K562 (cell line): ENCODE data around the gene FLRT1.

ENCODE experiments used
- ARHGAP35 ChIP-seq: fragments of 450-650 bp; IDR thresholded peaks from 2 replicates; pipeline ENCODE4 v1.6.1; 2018; ENCODE audit not compliant: partially characterized antibody
- CBFB ChIP-seq: sonication (generic); formaldehyde crosslinking; IDR thresholded peaks from 2 replicates; pipeline ENCODE4 v1.4.0; 2020; ENCODE audit warnings: mild to moderate bottlenecking, missing genetic modification reagents
- CBX2 ChIP-seq: fragments of 200-600 bp; sonication (generic); IDR thresholded peaks from one replicate; pipeline ENCODE4 v1.6.1; 2012; ENCODE audit warnings: mild to moderate bottlenecking, low read length, inconsistent platforms; ENCODE audit not compliant: insufficient read depth, poor library complexity, severe bottlenecking
- COPS2 ChIP-seq: fragments of 450-650 bp; conservative IDR thresholded peaks from 2 replicates; pipeline ENCODE4 v1.6.1; 2016; ENCODE audit warnings: mild to moderate bottlenecking, moderate library complexity
- MYC ChIP-seq, 2 experiments: fragments of 250-450 bp in 1 of 2; sonication (Bioruptor Pico) in 1 of 2; IDR thresholded peaks; 2 replicates each; pipeline versions ENCODE4 v1.5.1 to v1.6.1; 2012 to 2021; ENCODE audit warnings: low read depth in 2 of 2, borderline replicate concordance in 1 of 2, improper control_type of control experiment in 1 of 2, low read length in 1 of 2, mild to moderate bottlenecking in 1 of 2, moderate library complexity in 1 of 2
- POLR2A ChIP-seq: fragments of 450-650 bp; conservative IDR thresholded peaks from 2 replicates; pipeline ENCODE4 v1.6.1; 2016
- POLR2AphosphoS5 ChIP-seq: IDR thresholded peaks from 2 replicates; pipeline ENCODE4 v1.6.1; 2011; ENCODE audit warnings: mild to moderate bottlenecking, low read depth, low read length, moderate library complexity; ENCODE audit not compliant: control insufficient read depth, insufficient read depth
- SNRNP70 ChIP-seq: fragments of 200-400 bp; formaldehyde crosslinking; optimal IDR thresholded peaks from 2 replicates; pipeline ENCODE3; 2017; ENCODE audit warnings: low read depth, low read length
- TCF7L2 ChIP-seq: fragments of 150-350 bp; IDR thresholded peaks from 2 replicates; pipeline ENCODE4 v1.6.1; 2016; ENCODE audit warnings: low read depth, mild to moderate bottlenecking, low read length, moderate library complexity
- TF ChIP-seq, protein P1 (sequence below): fragments of 450-650 bp; formaldehyde crosslinking; IDR thresholded peaks from 2 replicates; pipeline ENCODE4 v1.4.0; 2022; ENCODE audit warnings: mild to moderate bottlenecking, moderate library complexity
- TF ChIP-seq, protein P2 (sequence below): fragments of 250-450 bp; sonication (Bioruptor Pico); IDR thresholded peaks from 2 replicates; pipeline ENCODE4 v1.5.0; 2021; ENCODE audit warnings: mild to moderate bottlenecking, borderline replicate concordance
- TF ChIP-seq, protein P3 (sequence below), 2 experiments: fragments of 450-650 bp in 1 of 2; sonication (generic) in 1 of 2; formaldehyde crosslinking in 1 of 2; IDR thresholded peaks in 1 of 2; conservative IDR thresholded peaks in 1 of 2; 2 replicates each; pipeline versions ENCODE4 v1.6.1 to v1.8.1; 2016 to 2023; ENCODE audit warnings: mild to moderate bottlenecking in 2 of 2, moderate library complexity in 2 of 2, inconsistent platforms in 1 of 2, missing genetic modification reagents in 1 of 2
- TF ChIP-seq, protein P4 (sequence below), 3 experiments: IDR thresholded peaks in 2 of 3; conservative IDR thresholded peaks in 1 of 3; 2 replicates each; pipeline ENCODE4 v1.5.1; 2011 to 2012; ENCODE audit warnings: low read length in 3 of 3, mild to moderate bottlenecking in 3 of 3, control low read depth in 2 of 3, improper control_type of control experiment in 1 of 3, inconsistent platforms in 1 of 3, low read depth in 1 of 3, mixed read lengths in 1 of 3, moderate library complexity in 1 of 3; ENCODE audit not compliant: insufficient read depth in 2 of 3
- TF ChIP-seq, protein P5 (sequence below): IDR thresholded peaks from 2 replicates; pipeline ENCODE4 v1.6.1; 2012; ENCODE audit warnings: low read depth, low read length, improper control_type of control experiment, borderline replicate concordance

DNA sequence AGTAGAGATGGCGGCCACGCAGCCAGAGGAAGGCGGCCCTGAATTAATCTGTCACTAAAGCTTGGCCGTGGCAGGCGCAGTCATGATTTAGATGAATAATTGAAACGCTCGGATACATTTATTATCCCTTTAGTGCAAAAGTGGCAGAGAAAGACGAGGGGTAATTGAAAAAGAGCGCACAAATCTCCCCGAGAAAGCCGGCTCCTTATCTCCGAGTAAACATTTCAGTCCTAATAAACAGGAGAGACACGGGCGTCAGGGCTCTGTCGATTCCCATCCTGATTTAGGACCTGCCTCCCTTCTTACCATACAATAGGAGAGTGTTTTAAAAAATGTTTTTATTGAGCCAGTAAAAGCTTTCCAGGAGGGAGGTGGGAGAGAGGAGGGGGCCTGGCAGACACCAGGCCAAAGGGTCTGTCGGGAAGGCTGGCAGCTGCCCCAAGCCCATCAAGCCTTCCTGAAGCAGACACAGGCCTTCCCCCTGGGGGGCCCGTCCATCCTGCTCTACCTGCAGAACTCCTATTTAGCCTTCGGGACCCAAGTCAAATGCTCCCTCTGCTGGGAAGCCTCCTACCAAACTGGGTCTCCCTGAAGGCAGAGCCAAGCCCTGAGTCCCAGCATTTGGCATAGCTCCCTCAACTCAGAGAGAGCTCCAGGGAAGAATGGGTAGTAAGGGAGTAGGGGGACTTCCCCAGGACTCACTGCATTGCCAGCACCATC, 26.7 kb upstream of the FLRT1 start:
- no peak for TF ChIP-seq POLR2AphosphoS5
- TF ChIP-seq, protein P1, sequence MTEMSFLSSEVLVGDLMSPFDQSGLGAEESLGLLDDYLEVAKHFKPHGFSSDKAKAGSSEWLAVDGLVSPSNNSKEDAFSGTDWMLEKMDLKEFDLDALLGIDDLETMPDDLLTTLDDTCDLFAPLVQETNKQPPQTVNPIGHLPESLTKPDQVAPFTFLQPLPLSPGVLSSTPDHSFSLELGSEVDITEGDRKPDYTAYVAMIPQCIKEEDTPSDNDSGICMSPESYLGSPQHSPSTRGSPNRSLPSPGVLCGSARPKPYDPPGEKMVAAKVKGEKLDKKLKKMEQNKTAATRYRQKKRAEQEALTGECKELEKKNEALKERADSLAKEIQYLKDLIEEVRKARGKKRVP (CRISPR knock-in tag): no peak
- no peak for TF ChIP-seq MYC (IDR thresholded peaks at IDR 0.05; ENCODE audit: low read depth, low read length)
- TF ChIP-seq MYC (CRISPR knock-in tag; IDR thresholded peaks at IDR 0.05; ENCODE audit: borderline replicate concordance, low read depth): no peak
- TF ChIP-seq, protein P2, sequence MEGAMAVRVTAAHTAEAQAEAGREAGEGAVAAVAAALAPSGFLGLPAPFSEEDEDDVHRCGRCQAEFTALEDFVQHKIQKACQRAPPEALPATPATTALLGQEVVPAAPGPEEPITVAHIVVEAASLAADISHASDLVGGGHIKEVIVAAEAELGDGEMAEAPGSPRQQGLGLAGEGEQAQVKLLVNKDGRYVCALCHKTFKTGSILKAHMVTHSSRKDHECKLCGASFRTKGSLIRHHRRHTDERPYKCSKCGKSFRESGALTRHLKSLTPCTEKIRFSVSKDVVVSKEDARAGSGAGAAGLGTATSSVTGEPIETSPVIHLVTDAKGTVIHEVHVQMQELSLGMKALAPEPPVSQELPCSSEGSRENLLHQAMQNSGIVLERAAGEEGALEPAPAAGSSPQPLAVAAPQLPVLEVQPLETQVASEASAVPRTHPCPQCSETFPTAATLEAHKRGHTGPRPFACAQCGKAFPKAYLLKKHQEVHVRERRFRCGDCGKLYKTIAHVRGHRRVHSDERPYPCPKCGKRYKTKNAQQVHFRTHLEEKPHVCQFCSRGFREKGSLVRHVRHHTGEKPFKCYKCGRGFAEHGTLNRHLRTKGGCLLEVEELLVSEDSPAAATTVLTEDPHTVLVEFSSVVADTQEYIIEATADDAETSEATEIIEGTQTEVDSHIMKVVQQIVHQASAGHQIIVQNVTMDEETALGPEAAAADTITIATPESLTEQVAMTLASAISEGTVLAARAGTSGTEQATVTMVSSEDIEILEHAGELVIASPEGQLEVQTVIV (CRISPR knock-in tag): no peak
- TF ChIP-seq, protein P3, sequence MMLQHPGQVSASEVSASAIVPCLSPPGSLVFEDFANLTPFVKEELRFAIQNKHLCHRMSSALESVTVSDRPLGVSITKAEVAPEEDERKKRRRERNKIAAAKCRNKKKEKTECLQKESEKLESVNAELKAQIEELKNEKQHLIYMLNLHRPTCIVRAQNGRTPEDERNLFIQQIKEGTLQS (IDR thresholded peaks at IDR 0.05): no peak
- TF ChIP-seq, protein P3 (CRISPR knock-in tag; conservative IDR thresholded peaks at IDR 0.05): no peak
- no peak for TF ChIP-seq ARHGAP35
- TF ChIP-seq COPS2: no peak
- TF ChIP-seq, protein P4, sequence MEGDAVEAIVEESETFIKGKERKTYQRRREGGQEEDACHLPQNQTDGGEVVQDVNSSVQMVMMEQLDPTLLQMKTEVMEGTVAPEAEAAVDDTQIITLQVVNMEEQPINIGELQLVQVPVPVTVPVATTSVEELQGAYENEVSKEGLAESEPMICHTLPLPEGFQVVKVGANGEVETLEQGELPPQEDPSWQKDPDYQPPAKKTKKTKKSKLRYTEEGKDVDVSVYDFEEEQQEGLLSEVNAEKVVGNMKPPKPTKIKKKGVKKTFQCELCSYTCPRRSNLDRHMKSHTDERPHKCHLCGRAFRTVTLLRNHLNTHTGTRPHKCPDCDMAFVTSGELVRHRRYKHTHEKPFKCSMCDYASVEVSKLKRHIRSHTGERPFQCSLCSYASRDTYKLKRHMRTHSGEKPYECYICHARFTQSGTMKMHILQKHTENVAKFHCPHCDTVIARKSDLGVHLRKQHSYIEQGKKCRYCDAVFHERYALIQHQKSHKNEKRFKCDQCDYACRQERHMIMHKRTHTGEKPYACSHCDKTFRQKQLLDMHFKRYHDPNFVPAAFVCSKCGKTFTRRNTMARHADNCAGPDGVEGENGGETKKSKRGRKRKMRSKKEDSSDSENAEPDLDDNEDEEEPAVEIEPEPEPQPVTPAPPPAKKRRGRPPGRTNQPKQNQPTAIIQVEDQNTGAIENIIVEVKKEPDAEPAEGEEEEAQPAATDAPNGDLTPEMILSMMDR (IDR thresholded peaks at IDR 0.05 in 2 of 3, conservative IDR thresholded peaks at IDR 0.05 in 1 of 3; ENCODE audit: insufficient read depth in 2 of 3, low read depth in 1 of 3, low read length in 3 of 3): peak in 2 of 3 experiments; percentile 8 to 10; a peak in 1 of 6 replicates
- TF ChIP-seq SNRNP70: no peak
- TF ChIP-seq POLR2A: no peak
- TF ChIP-seq, protein P5, sequence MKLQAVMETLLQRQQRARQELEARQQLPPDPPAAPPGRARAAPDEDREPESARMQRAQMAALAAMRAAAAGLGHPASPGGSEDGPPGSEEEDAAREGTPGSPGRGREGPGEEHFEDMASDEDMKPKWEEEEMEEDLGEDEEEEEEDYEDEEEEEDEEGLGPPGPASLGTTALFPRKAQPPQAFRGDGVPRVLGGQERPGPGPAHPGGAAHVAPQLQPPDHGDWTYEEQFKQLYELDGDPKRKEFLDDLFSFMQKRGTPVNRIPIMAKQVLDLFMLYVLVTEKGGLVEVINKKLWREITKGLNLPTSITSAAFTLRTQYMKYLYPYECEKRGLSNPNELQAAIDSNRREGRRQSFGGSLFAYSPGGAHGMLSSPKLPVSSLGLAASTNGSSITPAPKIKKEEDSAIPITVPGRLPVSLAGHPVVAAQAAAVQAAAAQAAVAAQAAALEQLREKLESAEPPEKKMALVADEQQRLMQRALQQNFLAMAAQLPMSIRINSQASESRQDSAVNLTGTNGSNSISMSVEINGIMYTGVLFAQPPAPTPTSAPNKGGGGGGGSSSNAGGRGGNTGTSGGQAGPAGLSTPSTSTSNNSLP: no peak
- TF ChIP-seq CBX2: no peak
- no peak for TF ChIP-seq CBFB (CRISPR knock-in tag)
- TF ChIP-seq TCF7L2: no peak
